Endothelial cell (in vitro differentiated cells): ENCODE data around the gene BTBD3. TPM values are rescaled to one million over a fixed set of nuclear protein-coding genes. Genes with fewer than 3 reads are reported as not detected.

ENCODE experiments used
- DNase-seq: peaks from one replicate; pipeline ENCODE4 v3.0.0; 2021; ENCODE audit warnings: low spot score
- H3K27ac Mint-ChIP-seq: one replicate; pipeline ENCODE4 v1.8.0; 2021; ENCODE audit warnings: mixed read lengths, inconsistent platforms; ENCODE audit not compliant: unreplicated experiment
- H3K27me3 Mint-ChIP-seq: one replicate; pipeline ENCODE4 v1.8.0; 2021; ENCODE audit warnings: mild to moderate bottlenecking, moderate library complexity, mixed read lengths, inconsistent platforms; ENCODE audit not compliant: unreplicated experiment
- H3K36me3 Mint-ChIP-seq: one replicate; pipeline ENCODE4 v1.8.0; 2021; ENCODE audit warnings: mild to moderate bottlenecking, low read depth, mixed read lengths, inconsistent platforms; ENCODE audit not compliant: unreplicated experiment
- H3K4me1 Mint-ChIP-seq: one replicate; pipeline ENCODE4 v1.8.0; 2021; ENCODE audit warnings: mild to moderate bottlenecking, mixed read lengths, inconsistent platforms; ENCODE audit not compliant: unreplicated experiment
- H3K4me3 Mint-ChIP-seq: one replicate; pipeline ENCODE4 v1.8.0; 2021; ENCODE audit warnings: mild to moderate bottlenecking, mixed read lengths, inconsistent platforms; ENCODE audit not compliant: unreplicated experiment
- H3K9me3 Mint-ChIP-seq: one replicate; pipeline ENCODE4 v1.8.0; 2021; ENCODE audit warnings: mixed read lengths, inconsistent platforms; ENCODE audit not compliant: unreplicated experiment
- CTCF ChIP-seq: fragments of 200-600 bp; sonication (generic); IDR thresholded peaks from one replicate; pipeline ENCODE4 v1.5.0; 2021; ENCODE audit warnings: antibody characterized with exemption; ENCODE audit not compliant: unreplicated experiment
- long read RNA-seq: library from polyadenylated mRNA; unstranded; transcript quantifications from one replicate; pipeline ENCODE4 v2.0.0, GENCODE V29; 2020; ENCODE audit not compliant: unreplicated experiment
- total RNA-seq: library from RNA; stranded (reverse); fragmentation: NEBNext Ultra II Directional; extraction: Animal tissue kit (Norgen Biotek cat#: 25700); gene quantifications from one replicate; pipeline ENCODE4 v1.2.1, GENCODE V29; 2021; ENCODE audit not compliant: unreplicated experiment

Gene BTBD3
- 56.0 TPM for total RNA-seq
- long read RNA-seq, full-length matches to known transcripts = 3 of 3 reads
- long read RNA-seq, partial matches to known transcripts = 0 of 3 reads
- long read RNA-seq, other reads (novel, unspliced or antisense) = 0 of 3 reads

GRCh38 chr20:11917663-11918062, at the start of gene BTBD3:
Gene BTBD3 (plus strand): TSS chr20:11917893. CDS start chr20:11918276, 383 bp downstream.
- DNase-seq = no peak
- Mint-ChIP-seq H3K27me3 (no peaks in the 10 kb centered on the region), H3K4me1 (peaks cover 29% of the 10 kb centered on the region), H3K4me3 (no peak within 1 kb of the TSS), H3K36me3 (no peaks in the 10 kb centered on the region), H3K9me3 (no peaks in the 10 kb centered on the region), H3K27ac (no peak within 1 kb of the TSS)
- TF ChIP-seq CTCF = no peak

DNA sequence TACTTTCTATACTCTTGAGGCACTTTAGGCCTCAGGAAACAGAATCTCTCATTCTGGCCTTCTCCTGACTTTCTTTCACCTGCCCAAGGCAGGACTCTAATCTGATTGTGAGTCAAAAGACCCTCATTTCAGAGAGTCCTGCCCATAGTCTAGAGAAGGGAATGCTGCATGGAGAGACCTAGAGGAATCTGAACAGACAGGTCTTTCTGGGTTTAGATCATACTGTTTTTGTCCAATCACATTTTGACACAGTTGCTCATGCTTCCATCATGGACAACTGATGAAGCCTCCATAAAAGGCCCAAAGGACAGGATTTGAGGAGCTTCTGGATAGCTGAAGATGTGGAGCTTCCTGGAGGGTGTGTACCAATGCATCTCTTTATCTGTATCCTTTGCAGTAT, 48.1 kb upstream of the BTBD3 start:
- H3K4me3 Mint-ChIP-seq = no peak overlapping the region
- no peaks in the 10 kb centered on the region for H3K27me3 Mint-ChIP-seq
- H3K9me3 Mint-ChIP-seq = no peaks in the 10 kb centered on the region
- no peak for DNase-seq
- H3K36me3 Mint-ChIP-seq = no peaks in the 10 kb centered on the region
- H3K27ac Mint-ChIP-seq = no peak overlapping the region
- TF ChIP-seq CTCF = no peak
- H3K4me1 Mint-ChIP-seq = peaks cover 2% of the 10 kb centered on the region

- Mint-ChIP-seq H3K27me3 (no peaks in the 10 kb centered on the region), H3K36me3 (no peaks in the 10 kb centered on the region), H3K4me3 (no peak overlapping the region), H3K9me3 (no peaks in the 10 kb centered on the region), H3K27ac (no peak overlapping the region), H3K4me1 (peaks cover 2% of the 10 kb centered on the region)
- no peak for DNase-seq
- TF ChIP-seq CTCF = no peak
Observed at GRCh38 chr20:11870411-11870810, 47.3 kb upstream of the BTBD3 start.

- Mint-ChIP-seq H3K27ac (no peak overlapping the region), H3K4me1 (peaks cover 2% of the 10 kb centered on the region), H3K27me3 (no peaks in the 10 kb centered on the region), H3K36me3 (no peaks in the 10 kb centered on the region), H3K4me3 (no peak overlapping the region), H3K9me3 (no peaks in the 10 kb centered on the region)
- DNase-seq = no peak
- no peak for TF ChIP-seq CTCF
Observed at GRCh38 chr20:11876555-11876954, 41.1 kb upstream of the BTBD3 start.

DNA sequence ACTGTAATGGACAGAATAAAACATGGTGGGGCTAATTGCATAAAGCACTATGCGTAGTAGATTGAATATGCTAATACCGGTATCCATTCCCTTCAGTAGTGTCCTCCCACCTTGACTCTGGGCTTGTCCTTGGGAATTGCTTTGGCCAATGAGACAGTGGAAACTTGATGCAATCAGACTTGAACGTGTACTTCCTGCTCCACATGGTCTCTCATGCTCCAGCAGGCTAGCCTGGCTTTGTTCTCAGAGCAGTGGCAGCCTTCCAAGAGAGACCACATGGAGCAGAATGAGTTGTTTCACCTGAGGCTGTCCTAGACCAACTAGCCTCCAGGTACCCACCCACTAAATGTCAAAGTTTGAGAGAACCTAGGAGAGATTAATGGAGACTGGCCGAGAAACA, 37.0 kb upstream of the BTBD3 start:
- Mint-ChIP-seq H3K27ac (no peak overlapping the region), H3K4me1 (no peaks in the 10 kb centered on the region), H3K9me3 (no peaks in the 10 kb centered on the region), H3K36me3 (no peaks in the 10 kb centered on the region), H3K4me3 (no peak overlapping the region), H3K27me3 (no peaks in the 10 kb centered on the region)
- DNase-seq = no peak
- TF ChIP-seq CTCF = no peak
